Neural crest cell (in vitro differentiated cells): Measurements from ENCODE around the gene XKRX. TPM values are rescaled to one million over a fixed set of nuclear protein-coding genes. Genes with fewer than 3 reads are reported as not detected.

ENCODE experiments used
- DNase-seq: peaks from one replicate; pipeline ENCODE4 v3.0.0; 2021; ENCODE audit warnings: low read depth, mixed read lengths, low spot score
- H3K27ac Mint-ChIP-seq: one replicate; pipeline ENCODE4 v1.8.0; 2021; ENCODE audit warnings: mild to moderate bottlenecking, mixed read lengths; ENCODE audit not compliant: unreplicated experiment
- H3K27me3 Mint-ChIP-seq: 2 replicates; pipeline ENCODE4 v1.8.0; 2021; ENCODE audit warnings: low read depth, mild to moderate bottlenecking, mixed read lengths
- H3K36me3 Mint-ChIP-seq: 2 replicates; pipeline ENCODE4 v1.8.0; 2021; ENCODE audit warnings: low read depth, mild to moderate bottlenecking, mixed read lengths
- H3K4me1 Mint-ChIP-seq: 2 replicates; pipeline ENCODE4 v1.8.0; 2021; ENCODE audit warnings: mixed read lengths
- H3K4me3 Mint-ChIP-seq: one replicate; pipeline ENCODE4 v1.8.0; 2021; ENCODE audit warnings: mild to moderate bottlenecking, mixed read lengths
- H3K9me3 Mint-ChIP-seq: 2 replicates; pipeline ENCODE4 v1.8.0; 2021; ENCODE audit warnings: mixed read lengths
- total RNA-seq: library from RNA; stranded (reverse); gene quantifications from 2 replicates; pipeline ENCODE4 v1.2.1, GENCODE V29; 2021
- TF ChIP-seq, protein P1 (sequence below): fragments of 200-600 bp; sonication (generic); conservative IDR thresholded peaks from 2 replicates; pipeline ENCODE4 v1.5.0; 2021; ENCODE audit warnings: antibody characterized with exemption, mild to moderate bottlenecking

The XKRX gene
- total RNA-seq, 1 donor from 2014 or later: 0.51 TPM

- no peaks in the 10 kb centered on the region for H3K36me3 Mint-ChIP-seq
- TF ChIP-seq, protein P1, sequence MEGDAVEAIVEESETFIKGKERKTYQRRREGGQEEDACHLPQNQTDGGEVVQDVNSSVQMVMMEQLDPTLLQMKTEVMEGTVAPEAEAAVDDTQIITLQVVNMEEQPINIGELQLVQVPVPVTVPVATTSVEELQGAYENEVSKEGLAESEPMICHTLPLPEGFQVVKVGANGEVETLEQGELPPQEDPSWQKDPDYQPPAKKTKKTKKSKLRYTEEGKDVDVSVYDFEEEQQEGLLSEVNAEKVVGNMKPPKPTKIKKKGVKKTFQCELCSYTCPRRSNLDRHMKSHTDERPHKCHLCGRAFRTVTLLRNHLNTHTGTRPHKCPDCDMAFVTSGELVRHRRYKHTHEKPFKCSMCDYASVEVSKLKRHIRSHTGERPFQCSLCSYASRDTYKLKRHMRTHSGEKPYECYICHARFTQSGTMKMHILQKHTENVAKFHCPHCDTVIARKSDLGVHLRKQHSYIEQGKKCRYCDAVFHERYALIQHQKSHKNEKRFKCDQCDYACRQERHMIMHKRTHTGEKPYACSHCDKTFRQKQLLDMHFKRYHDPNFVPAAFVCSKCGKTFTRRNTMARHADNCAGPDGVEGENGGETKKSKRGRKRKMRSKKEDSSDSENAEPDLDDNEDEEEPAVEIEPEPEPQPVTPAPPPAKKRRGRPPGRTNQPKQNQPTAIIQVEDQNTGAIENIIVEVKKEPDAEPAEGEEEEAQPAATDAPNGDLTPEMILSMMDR: no peak
- H3K27me3 Mint-ChIP-seq: no peaks in the 10 kb centered on the region
- no peak overlapping the region for H3K27ac Mint-ChIP-seq
- H3K4me3 Mint-ChIP-seq: no peak overlapping the region
- no peak for DNase-seq
- peaks cover 5% of the 10 kb centered on the region for H3K4me1 Mint-ChIP-seq
- peaks cover 5% of the 10 kb centered on the region for H3K9me3 Mint-ChIP-seq
Measured at GRCh38 chrX:100944601-100945000, 15.9 kb upstream of the XKRX start.

- H3K9me3 Mint-ChIP-seq: peaks cover 2% of the 10 kb centered on the region
- DNase-seq: no peak
- H3K27me3 Mint-ChIP-seq: no peaks in the 10 kb centered on the region
- no peak overlapping the region for H3K4me3 Mint-ChIP-seq
- H3K4me1 Mint-ChIP-seq: no peaks in the 10 kb centered on the region
- H3K36me3 Mint-ChIP-seq: no peaks in the 10 kb centered on the region
- no peak overlapping the region for H3K27ac Mint-ChIP-seq
- TF ChIP-seq, protein P1: no peak
Measured at GRCh38 chrX:100939333-100939732, 10.6 kb upstream of the XKRX start.

DNA sequence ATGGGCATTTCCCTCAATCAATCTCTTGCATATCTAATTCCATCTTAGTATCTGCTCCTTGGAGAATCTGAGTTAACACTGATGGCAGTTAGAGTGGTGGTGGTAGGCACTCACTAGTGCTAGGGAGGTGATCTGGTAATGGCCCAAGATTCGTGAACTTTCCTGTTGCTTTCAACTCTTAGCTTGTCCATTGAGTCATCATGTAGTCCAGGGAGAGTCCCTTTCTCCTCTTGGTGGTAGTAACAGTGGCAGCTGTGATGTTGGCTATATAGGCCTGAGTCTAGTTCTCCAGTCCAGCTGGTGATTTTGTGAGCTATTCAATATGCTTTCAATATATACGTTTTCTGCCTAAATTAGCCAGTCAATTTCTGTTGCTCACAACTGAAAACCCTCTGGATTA lies 7.0 kb upstream of the XKRX start:
- Mint-ChIP-seq H3K27me3 (peaks cover 3% of the 10 kb centered on the region), H3K4me1 (no peaks in the 10 kb centered on the region), H3K36me3 (no peaks in the 10 kb centered on the region), H3K9me3 (peaks cover 10% of the 10 kb centered on the region), H3K4me3 (no peak overlapping the region), H3K27ac (no peak overlapping the region)
- DNase-seq: no peak
- TF ChIP-seq, protein P1: no peak

GRCh38 chrX:100931925-100932285 lies 3.2 kb upstream of the XKRX start:
- H3K4me1 Mint-ChIP-seq: no peaks in the 10 kb centered on the region
- no peak overlapping the region for H3K27ac Mint-ChIP-seq
- peaks cover 22% of the 10 kb centered on the region for H3K27me3 Mint-ChIP-seq
- H3K4me3 Mint-ChIP-seq: no peak overlapping the region
- no peak for DNase-seq
- no peaks in the 10 kb centered on the region for H3K36me3 Mint-ChIP-seq
- TF ChIP-seq, protein P1: no peak
- peaks cover 10% of the 10 kb centered on the region for H3K9me3 Mint-ChIP-seq

GRCh38 chrX:100931218-100931924 lies 2.7 kb upstream of the XKRX start:
- Mint-ChIP-seq H3K27me3 (peaks cover 22% of the 10 kb centered on the region), H3K4me1 (no peaks in the 10 kb centered on the region), H3K4me3 (no peak overlapping the region), H3K27ac (no peak overlapping the region), H3K36me3 (no peaks in the 10 kb centered on the region), H3K9me3 (peaks cover 14% of the 10 kb centered on the region)
- TF ChIP-seq, protein P1: no peak
- DNase-seq: no peak
